SK-N-SH treated with all-trans-retinoic acid at 6 μM for 48 hours (cell line): ENCODE measurements around the gene RAD51B.

Experiments used
- ISL1 ChIP-seq: fragments of 250-450 bp; sonication (Bioruptor Pico); IDR thresholded peaks from 2 replicates; pipeline ENCODE4 v2.1.2; 2022; ENCODE audit warnings: mild to moderate bottlenecking, moderate library complexity
- PATZ1 ChIP-seq: fragments of 250-450 bp; sonication (Bioruptor Pico); IDR thresholded peaks from 2 replicates; pipeline ENCODE4 v1.8.0; 2020; ENCODE audit warnings: mild to moderate bottlenecking, moderate library complexity, borderline replicate concordance
- TCF4 ChIP-seq: fragments of 250-450 bp; sonication (Bioruptor Pico); IDR thresholded peaks from 2 replicates; pipeline ENCODE4 v1.8.0; 2021; ENCODE audit warnings: mild to moderate bottlenecking, moderate library complexity, borderline replicate concordance
- TOX ChIP-seq: fragments of 250-450 bp; sonication (Bioruptor Pico); IDR thresholded peaks from 2 replicates; pipeline ENCODE4 v1.8.0; 2021; ENCODE audit warnings: mild to moderate bottlenecking, moderate library complexity, borderline replicate concordance
- ZFP3 ChIP-seq: fragments of 250-450 bp; sonication (Bioruptor Pico); IDR thresholded peaks from 2 replicates; pipeline ENCODE4 v1.5.0; 2020; ENCODE audit warnings: mild to moderate bottlenecking, moderate library complexity
- ZFP30 ChIP-seq: fragments of 450-650 bp; formaldehyde crosslinking; IDR thresholded peaks from 2 replicates; pipeline ENCODE4 v1.5.0; 2022; ENCODE audit warnings: mild to moderate bottlenecking, moderate library complexity

DNA sequence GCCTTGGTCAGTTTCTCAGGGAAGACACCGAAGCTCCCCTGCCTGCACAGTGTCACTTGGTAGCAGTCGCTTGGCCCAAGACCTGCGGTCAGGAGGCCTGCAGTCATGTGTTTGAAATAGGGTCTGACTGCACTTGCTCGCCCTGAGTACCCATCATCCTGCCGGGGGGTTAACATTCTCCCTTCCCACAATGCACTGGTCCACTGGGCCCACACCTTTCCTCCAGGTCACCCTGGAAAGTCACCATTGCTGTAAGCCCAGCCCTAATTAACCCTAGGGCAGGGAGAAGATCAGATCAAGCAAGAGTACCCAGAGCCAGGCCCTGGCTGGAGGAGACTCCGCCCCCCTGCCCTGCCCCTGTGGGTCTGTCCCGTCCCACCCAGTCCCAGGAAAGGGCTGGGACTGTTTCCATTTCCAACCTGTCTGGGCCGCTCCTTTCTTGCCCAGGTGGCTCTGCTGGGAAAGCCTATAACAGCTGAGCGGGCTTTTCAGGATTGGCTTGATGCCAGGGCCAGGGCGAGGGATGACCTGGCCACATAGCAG is 886.2 kb downstream of the RAD51B start:
- TF ChIP-seq TOX (CRISPR knock-in tag) (no peak), ZFP30 (no peak), ZFP3 (no peak), TCF4 (CRISPR knock-in tag) (no peak), PATZ1 (CRISPR knock-in tag) (no peak), ISL1 (CRISPR knock-in tag) (no peak)
